NCI-H345 treated with DMSO at 0.1 percent for 48 hours (cell line): Measurements from ENCODE around the gene ASZ1.

Experiments
- DNase-seq: peaks from one replicate; lab custom pipeline; 2025; ENCODE audit not compliant: unreplicated experiment; lab: John Stamatoyannopoulos, UW

The ASZ1 gene

DNA sequence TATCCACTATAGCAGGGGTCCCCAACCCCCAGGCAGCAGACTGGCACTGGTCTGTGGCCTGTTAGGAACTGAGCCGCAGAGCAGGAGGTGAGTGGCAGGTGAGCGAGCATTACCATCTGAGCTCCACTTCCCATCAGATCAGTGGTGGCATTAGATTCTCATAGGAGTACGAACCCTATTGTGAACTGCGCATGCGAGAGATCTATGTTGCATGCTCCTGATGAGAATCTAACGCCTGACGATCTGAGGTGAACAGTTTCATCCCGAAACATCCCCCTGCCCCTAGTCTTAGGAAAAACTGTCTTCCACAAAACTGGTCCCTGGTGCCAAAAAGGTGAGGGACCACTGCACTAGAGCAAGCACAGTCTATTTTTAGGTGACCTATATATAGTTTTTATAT, 23.6 kb downstream of the ASZ1 start:
- no peak for DNase-seq

DNA sequence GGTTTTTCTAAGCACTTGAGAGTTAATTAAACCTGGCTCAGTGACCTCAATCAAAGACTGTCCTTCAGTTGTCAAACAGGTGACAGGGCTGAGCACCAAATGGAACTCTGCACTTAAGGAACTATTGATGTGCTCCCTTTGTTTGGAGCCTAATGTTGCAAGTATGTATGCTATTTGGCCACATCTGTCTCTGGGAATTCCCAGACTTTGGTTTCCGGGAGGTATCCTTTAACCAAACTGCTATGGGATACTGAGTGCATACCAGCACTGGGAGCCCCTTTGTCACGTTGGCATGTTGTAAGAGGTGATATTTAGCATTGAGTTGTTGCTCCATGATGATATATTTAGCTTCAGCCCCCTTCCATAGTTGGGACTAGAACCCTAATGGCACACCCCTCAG, 25.2 kb downstream of the ASZ1 start:
- no peak for DNase-seq

DNA sequence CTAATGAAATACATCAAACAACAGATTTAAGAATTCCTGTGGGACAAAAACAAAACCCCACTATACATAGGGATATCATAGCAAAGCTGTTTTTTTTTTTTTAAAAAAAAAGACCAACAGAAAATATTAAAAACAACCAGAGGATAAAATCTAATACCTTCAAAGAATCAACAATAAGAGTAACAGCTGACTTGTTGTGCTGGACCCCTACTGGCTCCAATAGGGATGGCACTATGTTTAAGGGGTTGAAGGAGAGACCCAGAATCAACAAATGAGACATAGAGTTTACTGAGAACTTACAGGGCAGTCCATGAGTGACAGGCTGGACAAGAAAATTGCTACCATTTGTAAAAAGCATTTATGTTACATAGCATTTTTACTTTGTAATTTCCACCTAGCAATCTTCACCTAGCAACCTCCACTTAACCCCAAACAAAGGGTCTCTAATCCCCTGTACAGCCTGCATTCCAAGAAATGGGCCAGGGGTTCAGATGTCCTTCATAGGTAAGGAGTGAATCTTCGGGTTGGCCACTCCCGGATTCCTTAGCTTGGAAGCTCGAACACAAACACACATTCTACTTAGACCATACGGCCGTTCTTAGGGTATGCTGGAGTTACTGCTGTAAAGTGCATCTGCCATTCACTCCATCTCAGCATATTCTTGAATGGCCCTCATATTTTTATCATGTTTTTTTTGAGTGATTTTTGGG, 25.8 kb downstream of the ASZ1 start:
- no peak for DNase-seq

DNA sequence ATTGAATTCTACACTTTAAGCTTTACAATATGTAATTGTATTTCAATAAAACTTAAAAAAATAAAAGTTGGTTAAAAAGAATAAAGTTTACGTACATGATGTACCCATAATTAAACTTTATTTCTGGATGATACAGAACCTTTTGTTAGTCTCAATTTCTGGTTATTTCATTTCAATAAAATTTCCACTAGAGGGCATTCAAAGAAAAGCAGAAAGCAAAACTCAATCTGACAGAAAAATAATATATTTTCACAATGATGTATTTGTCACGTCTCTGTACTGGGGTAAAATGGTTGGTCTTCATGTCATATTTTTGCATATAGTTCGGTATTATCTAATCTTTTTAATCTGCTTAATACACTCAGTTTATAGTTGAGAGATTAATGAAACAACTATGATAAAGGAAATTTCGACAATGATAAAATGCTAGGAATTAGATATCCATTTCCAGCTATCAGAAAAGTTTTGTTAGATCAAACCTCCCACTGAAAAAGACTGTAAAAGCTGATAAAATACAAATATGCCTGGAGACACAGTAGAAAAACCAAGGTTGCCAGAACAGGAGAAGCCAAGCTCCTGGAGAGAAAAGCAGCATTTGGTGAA, 27.4 kb downstream of the ASZ1 start:
- no peak for DNase-seq

DNA sequence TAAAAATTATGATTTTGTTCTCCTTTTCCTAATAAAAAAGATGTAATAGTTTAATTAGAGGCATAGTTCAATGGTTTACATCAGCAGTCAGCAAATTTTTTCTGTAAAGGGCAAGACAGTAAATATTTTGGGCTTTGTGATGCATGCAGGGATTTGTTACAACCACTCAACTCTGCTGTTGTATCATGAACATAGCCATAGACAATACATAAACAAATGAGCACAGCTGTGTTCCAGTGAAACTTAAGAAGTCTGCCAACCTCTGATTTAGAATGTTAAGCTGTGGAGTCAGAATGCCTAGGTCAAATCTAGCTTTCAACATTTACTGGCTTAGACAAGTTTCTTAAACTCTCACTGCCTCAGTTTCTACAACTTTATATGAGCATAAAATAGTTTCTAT, 31.6 kb downstream of the ASZ1 start:
- no peak for DNase-seq

DNA sequence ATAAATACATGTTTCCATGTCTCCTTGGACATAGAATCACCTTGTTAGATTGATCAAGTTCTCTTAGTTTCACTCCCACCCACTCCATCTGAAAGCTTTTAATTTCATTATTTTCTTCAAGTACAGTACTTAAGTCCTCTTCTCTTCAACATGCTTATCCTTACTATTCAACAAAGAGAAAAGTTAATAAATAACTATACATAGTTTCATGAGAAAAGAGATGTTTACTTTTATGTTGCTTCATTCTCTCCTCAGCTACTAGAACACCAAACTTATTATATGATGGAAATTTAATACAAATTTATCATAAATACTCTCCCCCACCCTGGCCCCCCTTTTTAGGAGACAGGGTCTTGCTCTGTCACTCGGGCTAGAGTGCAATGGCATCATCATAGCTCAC, 33.5 kb downstream of the ASZ1 start:
- DNase-seq, result no peak

DNA sequence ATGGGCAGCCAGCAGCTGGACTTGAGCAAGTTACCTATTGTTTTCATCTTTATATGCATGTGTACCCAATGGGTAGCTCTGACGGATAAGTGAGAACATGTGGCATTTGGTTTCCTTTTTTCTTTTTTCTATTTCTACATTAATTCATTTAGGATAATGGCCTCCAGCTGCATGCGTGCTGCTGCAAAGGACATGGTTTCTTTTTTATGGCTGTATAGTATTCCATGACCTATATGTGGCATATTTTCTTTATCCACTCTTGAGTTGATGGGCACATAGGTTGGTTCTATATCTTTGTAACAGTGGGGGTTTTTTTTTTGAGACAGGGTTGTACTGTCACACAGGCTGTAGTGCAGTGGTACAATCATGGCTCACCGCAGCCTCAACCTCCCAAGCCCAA, 37.4 kb downstream of the ASZ1 start:
- DNase-seq, result no peak

DNA sequence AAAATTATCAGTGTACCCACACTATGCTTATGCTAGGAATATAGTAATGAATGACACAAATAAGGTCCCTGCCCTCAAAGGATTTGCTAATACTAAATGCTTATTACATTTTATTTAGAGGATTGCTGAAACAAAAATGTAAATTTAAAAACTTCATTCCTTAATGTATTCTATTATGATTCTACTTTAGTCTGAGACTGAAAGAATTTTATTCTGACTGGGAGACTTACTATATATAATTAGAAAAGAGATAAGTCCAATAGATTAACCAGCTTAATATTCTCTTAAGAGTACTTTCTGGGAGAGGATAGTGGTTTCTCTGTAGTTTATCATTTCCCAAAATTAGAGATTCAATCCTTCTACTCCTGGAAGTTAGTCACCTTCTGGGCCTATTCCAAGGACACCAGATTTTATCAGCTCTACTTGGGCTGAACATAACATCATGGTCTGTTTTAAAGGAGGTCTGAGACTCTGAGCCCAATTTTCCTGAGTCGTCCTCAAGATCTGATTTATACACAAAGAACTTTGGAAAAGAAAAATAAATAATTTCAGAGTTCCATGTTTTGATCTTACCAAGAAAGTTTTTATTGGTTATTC, 41.1 kb downstream of the ASZ1 start:
- no peak for DNase-seq

DNA sequence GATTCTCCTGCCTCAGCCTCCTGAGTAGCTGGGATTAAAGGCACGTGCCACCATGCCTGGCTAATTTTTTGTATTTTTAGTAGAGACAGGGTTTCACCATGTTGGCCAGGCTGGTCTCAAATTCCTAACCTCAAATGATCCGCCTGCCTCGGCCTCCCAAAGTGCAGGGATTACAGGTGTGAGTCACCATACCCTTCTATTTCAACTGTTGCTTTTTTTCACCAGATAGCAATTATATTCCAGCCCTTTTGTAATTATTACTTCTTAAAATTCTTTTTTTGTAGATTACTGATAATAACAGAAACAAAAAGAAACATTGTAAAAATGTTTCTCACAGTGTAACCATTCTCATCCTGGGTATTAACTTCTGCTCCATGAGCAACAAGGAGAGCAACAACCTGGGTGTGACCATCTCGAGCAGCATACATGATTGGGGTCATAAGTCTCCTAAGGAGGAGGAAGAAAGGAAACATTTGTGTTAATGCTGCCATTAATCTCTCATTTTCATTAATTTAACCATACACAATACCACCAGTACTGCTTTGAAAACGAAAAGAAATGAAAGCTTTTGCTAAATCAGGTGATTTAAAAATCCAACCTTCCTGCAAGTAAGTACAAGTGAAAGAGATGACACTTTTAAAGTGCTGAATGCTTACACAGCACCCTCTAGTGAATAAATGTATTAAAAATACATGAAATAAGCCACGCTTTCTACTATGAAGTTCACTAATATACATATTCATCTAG, 41.8 kb downstream of the ASZ1 start:
- DNase-seq, result peak; percentile 19

DNA sequence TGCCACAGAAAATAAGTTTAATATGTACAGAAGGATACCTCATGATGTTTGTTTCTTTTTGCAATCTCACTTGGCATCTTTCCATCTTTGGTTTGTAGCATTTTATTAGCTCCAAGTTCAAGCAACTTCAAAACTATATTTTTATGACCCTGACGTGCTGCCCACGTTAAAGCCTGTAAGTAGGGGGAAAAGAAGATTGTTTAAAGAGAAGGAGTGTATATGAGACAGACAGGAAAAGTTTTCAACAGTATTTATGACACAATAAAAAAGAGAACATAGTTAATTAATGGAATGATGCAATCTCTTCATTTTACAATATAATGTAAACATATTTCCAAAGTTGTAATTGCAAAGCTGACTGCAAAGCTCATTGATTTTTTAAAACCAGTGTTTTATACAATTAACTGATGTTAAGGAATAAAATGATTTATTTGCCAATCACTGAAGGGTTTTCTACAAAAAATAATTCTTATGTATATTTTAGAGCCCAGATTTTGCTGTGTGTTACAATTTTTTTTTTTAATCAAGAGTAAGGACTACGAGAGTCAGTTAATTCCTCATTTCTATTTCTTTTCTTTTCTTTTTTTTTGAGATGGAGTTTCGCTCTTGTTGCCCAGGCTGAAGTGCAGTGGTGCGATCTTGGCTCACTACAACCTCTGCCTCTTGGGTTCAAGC, 42.5 kb downstream of the ASZ1 start:
- no peak for DNase-seq

DNA sequence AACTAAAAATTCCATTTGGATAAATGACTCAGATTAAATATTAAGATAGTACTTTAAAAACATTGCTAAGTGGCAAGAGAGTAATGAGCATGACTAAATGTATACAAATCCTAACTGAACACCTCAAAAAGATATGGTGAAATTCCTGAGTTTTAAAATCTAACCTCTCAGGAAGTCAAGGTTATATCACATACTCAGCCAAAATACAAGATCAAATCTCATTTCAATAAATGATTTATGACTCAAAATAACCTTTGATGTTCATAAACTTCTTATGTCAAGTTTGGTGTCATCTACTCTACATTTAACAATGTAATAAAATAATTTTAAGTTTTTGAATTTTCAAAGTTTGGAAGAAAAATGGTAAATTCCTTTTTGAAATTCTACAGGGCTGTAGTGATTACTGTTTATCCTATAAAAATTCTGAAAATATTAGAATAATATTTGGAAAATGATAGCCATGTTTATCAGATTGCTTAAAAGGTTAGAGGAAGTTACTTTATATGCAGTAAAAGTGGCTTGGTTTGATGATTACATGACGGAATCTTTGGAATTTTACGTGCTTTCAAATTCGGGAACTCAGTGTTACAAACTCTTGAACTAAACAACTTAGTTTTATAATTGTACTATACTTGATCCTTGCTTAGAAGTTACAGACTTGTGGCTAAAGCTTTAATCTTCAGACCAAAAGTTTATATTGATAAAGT, 43.7 kb downstream of the ASZ1 start:
- DNase-seq, result no peak

DNA sequence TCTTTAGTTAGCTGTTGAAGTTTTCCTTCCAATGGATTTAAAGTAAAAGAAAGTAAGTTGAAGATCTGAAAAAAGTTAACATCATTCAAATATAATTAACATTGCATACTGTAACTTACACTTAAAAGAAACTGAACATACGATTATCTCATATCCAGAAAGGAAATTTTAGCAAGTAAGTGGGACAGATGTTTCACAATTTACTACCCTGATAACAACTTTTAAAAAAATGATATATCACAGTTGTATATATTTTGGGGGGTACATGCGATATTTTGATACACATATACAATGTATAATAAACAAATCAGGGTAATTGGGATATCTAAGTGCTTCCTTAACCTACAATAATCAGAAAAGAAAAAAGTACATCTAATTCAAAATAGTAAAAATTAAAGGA, 44.2 kb downstream of the ASZ1 start:
- DNase-seq, result no peak

DNA sequence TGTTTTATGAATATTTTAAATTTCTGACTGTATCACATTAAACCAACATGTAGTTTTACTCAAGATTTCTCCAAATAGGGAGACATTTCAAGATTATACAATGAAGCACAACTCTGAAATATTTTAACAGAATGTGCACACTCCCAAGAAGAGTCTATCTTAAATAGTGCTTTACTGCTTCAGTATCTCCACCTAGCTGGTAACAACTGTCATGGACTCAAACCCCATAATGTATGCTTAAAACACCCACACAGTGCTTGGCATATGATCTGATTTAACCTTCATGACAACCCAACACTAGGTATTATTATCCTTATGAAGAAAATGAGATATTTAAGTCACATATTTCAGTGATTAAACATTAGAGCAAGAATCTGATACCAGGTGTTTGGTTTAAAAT, 45.9 kb downstream of the ASZ1 start:
- no peak for DNase-seq

DNA sequence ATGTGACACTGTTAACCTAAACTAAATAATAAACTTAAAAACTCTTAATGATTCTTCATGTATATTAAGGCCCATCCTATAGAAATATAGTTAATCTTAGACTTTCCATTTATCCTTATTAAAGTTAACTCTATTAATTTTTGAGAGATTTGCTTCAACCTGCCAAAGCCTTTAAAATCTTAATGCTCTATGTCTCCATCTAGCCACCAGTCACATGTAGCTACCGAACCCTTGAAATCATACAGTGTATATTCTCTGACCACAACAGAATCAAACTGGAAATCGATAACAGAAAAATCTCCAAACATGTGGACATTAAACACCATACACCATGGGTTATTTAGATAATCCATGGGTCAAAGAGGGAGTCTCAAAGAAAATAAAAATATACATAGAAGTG, 51.9 kb downstream of the ASZ1 start:
- no peak for DNase-seq

DNA sequence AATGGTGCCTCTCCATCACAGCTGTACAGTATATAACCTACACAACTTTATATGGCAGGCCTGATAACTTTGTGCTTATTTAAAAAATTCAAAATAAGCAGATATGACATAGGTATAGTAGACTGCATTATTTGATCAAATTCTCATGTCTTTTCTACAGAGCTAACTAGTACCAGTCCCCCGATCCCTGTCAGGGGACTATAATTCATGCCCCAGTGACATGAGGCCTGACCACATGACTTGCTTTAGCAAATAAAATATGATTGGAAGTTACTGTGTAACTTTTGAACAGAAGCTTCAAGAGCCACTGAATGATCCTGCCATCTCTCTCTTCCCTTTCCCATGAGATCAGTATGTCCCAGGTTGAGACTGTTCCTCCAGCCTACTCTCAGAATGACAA, 55.2 kb downstream of the ASZ1 start:
- no peak for DNase-seq

DNA sequence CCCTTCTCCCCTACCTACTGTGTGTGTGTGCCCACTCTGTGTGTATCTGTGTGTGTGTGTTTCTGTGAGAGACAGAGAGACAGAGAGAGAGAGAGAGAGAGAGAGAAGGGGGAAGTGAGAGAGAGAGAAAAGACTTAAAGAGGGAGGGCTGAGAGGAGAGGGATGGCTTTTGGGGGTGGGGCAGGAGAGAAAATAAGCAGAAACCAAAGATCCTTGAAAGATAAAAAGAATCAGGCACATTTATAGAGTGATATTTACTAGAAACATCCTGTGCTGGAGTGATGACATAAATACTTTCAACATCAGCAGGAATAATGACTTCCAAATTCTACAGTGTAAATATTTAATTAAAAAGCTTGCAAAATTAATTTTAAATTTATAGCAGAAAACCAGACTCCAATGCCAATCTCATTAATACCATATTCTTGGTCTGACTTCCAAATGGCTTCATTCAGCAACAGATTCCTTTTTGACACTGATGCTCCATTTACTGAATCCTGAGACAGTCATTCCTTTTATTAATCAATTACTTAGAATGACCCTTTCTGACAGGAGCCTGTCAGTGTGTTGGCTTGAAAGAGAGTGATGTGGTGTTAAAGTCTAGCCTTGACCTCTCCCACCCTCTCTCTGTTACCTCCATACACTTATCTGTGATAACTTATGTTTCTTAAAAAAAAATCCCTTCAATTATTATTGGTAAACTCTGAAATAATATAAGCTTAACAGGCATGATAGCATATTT, 62.8 kb downstream of the ASZ1 start:
- no peak for DNase-seq

DNA sequence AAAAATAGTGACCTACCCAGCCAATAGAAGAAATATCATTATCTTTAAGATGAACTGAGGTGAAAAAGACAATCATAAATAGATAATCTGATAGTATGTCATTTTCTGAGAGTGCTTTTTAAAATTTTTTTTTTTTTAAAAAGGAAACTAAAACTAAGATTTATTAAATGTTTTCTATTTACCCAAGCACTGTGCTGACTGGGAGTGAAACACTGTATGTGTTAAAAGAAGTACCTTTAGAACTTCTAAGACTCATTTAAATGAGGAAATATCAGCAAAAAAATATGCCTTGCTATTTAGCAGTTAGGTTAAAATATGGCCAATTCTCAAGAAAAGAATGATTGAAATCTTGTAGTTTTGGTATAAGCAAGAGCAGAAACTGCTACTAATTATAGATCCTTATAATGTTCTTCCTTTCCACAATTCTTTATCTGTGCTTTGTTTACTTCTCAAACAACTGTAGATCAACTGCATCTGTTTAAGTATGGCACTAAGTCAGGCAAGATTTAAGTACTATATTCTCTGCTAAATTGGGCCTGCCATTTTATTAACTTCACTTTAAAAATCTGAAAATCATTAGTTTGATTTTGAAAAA, 64.9 kb downstream of the ASZ1 start:
- no peak for DNase-seq

DNA sequence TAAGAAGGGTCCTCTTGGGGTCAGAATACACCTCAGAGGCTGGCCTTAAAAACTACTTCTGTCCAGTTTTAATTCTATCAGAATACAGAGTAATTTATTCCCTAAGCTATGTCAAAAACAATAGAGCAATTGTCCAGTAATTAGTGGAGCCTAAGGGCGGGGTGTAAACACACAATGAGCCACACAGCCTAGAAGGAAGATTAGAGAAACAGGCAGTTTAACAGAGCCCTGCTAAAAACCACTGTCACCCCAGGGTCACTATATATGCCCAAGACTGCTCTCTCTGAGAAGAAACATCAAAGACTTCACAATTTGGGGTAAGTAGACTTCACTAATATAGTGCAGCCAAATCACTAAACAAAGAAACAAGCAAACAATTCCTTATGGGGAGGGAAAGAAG, 77.3 kb downstream of the ASZ1 start:
- DNase-seq, result no peak

DNA sequence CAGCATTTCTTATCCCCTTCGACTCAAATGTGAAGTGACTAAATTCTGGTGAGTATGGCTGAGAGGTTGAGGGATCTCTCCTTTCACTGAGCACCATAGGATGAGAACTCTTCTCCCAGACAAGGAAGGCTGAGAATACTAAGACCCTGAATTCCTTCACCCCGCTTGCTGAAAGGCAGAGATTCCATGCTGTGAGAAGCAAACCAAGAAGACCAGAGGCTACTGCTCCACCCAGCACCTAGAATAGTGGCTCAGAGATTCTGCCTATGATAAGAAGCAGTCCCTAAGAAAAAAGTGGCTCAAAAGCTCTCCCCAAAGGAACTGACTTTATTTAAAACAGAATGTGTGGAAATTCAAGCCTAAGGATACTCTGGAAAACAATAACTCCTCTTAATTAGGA, 77.7 kb downstream of the ASZ1 start:
- no peak for DNase-seq
